IMR-90 (cell line): ENCODE results near the gene ZNF862. TPM values are rescaled to one million over a fixed set of nuclear protein-coding genes. Genes with fewer than 3 reads are reported as not detected.

Source experiments
- ATAC-seq: fragments of 200-7000 bp; cut with Tn5 transposase; 2 replicates; pipeline ENCODE4 v1.9.1; 2020; ENCODE audit warnings: low read depth, mild to moderate bottlenecking, moderate library complexity
- BruUV-seq: library from RNA; stranded (reverse); fragments of 400-500 nt; replicated peaks from 2 replicates; lab custom pipeline; 2021; lab: Mats Ljungman, UMichigan
- CTCF ChIA-PET: fragments of 300-600 bp; formaldehyde crosslinking; extraction: SDS; loops from one replicate; lab custom pipeline; 2021; ENCODE audit warnings: antibody characterized with exemption; lab: Yijun Ruan, JAX
- POLR2A ChIA-PET: fragments of 300-600 bp; sonication (Branson Sonifier 250); formaldehyde crosslinking; loops from one replicate; lab custom pipeline; 2022; ENCODE audit warnings: antibody characterized with exemption; ENCODE audit not compliant: unreplicated experiment; lab: Charles Lee
- DNase-seq: peaks from one replicate; pipeline ENCODE4 v3.0.0; 2013
- H2AFZ ChIP-seq: replicated peaks from 2 replicates; pipeline ENCODE3; 2013; ENCODE audit warnings: low read length, mild to moderate bottlenecking; ENCODE audit not compliant: poor library complexity
- H2AK5ac ChIP-seq: 2 replicates; pipeline ENCODE4 v1.6.1; 2013; ENCODE audit warnings: low read depth, low read length, inconsistent platforms
- H2AK9ac ChIP-seq: replicated peaks from 2 replicates; pipeline ENCODE3; 2013; ENCODE audit warnings: mild to moderate bottlenecking, low read depth, low read length, moderate library complexity; ENCODE audit not compliant: poor library complexity
- H2BK120ac ChIP-seq: 2 replicates; pipeline ENCODE4 v1.6.1; 2013; ENCODE audit warnings: low read depth, low read length, inconsistent platforms
- H2BK15ac ChIP-seq: 3 replicates; pipeline ENCODE4 v1.6.1; 2013; ENCODE audit warnings: low read depth, low read length, inconsistent platforms
- H2BK20ac ChIP-seq: 2 replicates; pipeline ENCODE4 v1.6.1; 2013; ENCODE audit warnings: low read depth, mild to moderate bottlenecking, inconsistent platforms, low read length, moderate library complexity
- H2BK5ac ChIP-seq: 2 replicates; pipeline ENCODE4 v1.6.1; 2013; ENCODE audit warnings: mild to moderate bottlenecking, low read depth, low read length, inconsistent platforms; ENCODE audit not compliant: poor library complexity, severe bottlenecking
- H3K14ac ChIP-seq: replicated peaks from 2 replicates; pipeline ENCODE4 v1.6.1; 2013; ENCODE audit warnings: low read depth, low read length, inconsistent platforms
- H3K18ac ChIP-seq: 2 replicates; pipeline ENCODE4 v1.6.1; 2013; ENCODE audit warnings: low read depth, low read length, control low read depth
- H3K23ac ChIP-seq: 2 replicates; pipeline ENCODE4 v1.6.1; 2013; ENCODE audit warnings: low read depth, low read length, inconsistent platforms
- H3K27ac ChIP-seq: 2 replicates; pipeline ENCODE4 v1.5.1; 2013; ENCODE audit warnings: mild to moderate bottlenecking, control low read depth, low read length; ENCODE audit not compliant: insufficient read depth
- H3K27me3 ChIP-seq: 2 replicates; pipeline ENCODE4 v1.6.1; 2013; ENCODE audit warnings: low read length; ENCODE audit not compliant: control insufficient read depth, insufficient read depth
- H3K36me3 ChIP-seq: 2 replicates; pipeline ENCODE4 v1.6.1; 2013; ENCODE audit warnings: low read length, mixed read lengths; ENCODE audit not compliant: control insufficient read depth, insufficient read depth
- H3K4ac ChIP-seq: 2 replicates; pipeline ENCODE4 v1.6.1; 2013; ENCODE audit warnings: low read depth, low read length, inconsistent platforms
- H3K4me1 ChIP-seq: 2 replicates; pipeline ENCODE4 v1.6.1; 2013; ENCODE audit warnings: low read length, mixed read lengths; ENCODE audit not compliant: control insufficient read depth, insufficient read depth
- H3K4me2 ChIP-seq: 2 replicates; pipeline ENCODE4 v1.6.1; 2013; ENCODE audit warnings: low read depth, mild to moderate bottlenecking, control low read depth, low read length, moderate library complexity
- H3K4me3 ChIP-seq: 2 replicates; pipeline ENCODE4 v1.5.1; 2013; ENCODE audit warnings: low read depth, mild to moderate bottlenecking, control low read depth, low read length, moderate library complexity; ENCODE audit not compliant: insufficient read depth
- H3K56ac ChIP-seq: 2 replicates; pipeline ENCODE4 v1.6.1; 2013; ENCODE audit warnings: low read length, inconsistent platforms; ENCODE audit not compliant: insufficient read depth; ENCODE audit errors: extremely low read depth
- H3K79me1 ChIP-seq, 2 experiments: 2 replicates each; pipeline ENCODE4 v1.6.1; 2013; ENCODE audit warnings: low read length in 2 of 2, inconsistent platforms in 1 of 2, low read depth in 1 of 2
- H3K9ac ChIP-seq: 2 replicates; pipeline ENCODE4 v1.6.1; 2013; ENCODE audit warnings: low read depth, low read length, control low read depth
- H3K9me1 ChIP-seq: 2 replicates; pipeline ENCODE4 v1.6.1; 2013; ENCODE audit warnings: low read length, inconsistent platforms; ENCODE audit not compliant: insufficient read depth
- H3K9me3 ChIP-seq: 2 replicates; pipeline ENCODE4 v1.6.1; 2013; ENCODE audit warnings: low read length; ENCODE audit not compliant: control insufficient read depth, insufficient read depth
- H4K20me1 ChIP-seq: 2 replicates; pipeline ENCODE4 v1.6.1; 2013; ENCODE audit warnings: low read length, inconsistent platforms; ENCODE audit not compliant: insufficient read depth
- H4K5ac ChIP-seq: 2 replicates; pipeline ENCODE4 v1.6.1; 2013; ENCODE audit warnings: mild to moderate bottlenecking, low read depth, low read length, control low read depth
- H4K8ac ChIP-seq, 2 experiments: 2 replicates each; pipeline ENCODE4 v1.6.1; 2013; ENCODE audit warnings: low read depth in 2 of 2, low read length in 2 of 2, control low read depth in 1 of 2, inconsistent platforms in 1 of 2
- H4K91ac ChIP-seq: 2 replicates; pipeline ENCODE4 v1.6.1; 2013; ENCODE audit warnings: low read depth, low read length, inconsistent platforms; ENCODE audit not compliant: insufficient read depth
- CHD1 ChIP-seq: IDR thresholded peaks from 2 replicates; pipeline ENCODE4 v1.6.1; 2012; ENCODE audit warnings: low read depth, low read length, improper control_type of control experiment
- FOS ChIP-seq: fragments of 150-350 bp; IDR thresholded peaks from 2 replicates; pipeline ENCODE4 v1.6.1; 2016; ENCODE audit warnings: low read depth, low read length
- MAZ ChIP-seq: IDR thresholded peaks from 2 replicates; pipeline ENCODE4 v1.6.1; 2012; ENCODE audit warnings: low read depth, mild to moderate bottlenecking, low read length, improper control_type of control experiment, moderate library complexity, borderline replicate concordance
- MXI1 ChIP-seq: IDR thresholded peaks from 2 replicates; pipeline ENCODE4 v1.6.1; 2012; ENCODE audit warnings: low read depth, mild to moderate bottlenecking, low read length, moderate library complexity, borderline replicate concordance
- NFE2L2 ChIP-seq: fragments of 150-350 bp; IDR thresholded peaks from 2 replicates; pipeline ENCODE4 v1.6.1; 2016; ENCODE audit warnings: low read depth, mild to moderate bottlenecking, low read length
- POLR2A ChIP-seq: IDR thresholded peaks from 2 replicates; pipeline ENCODE4 v1.6.1; 2012; ENCODE audit warnings: mild to moderate bottlenecking, low read depth, low read length
- RAD21 ChIP-seq: IDR thresholded peaks from 2 replicates; pipeline ENCODE4 v1.6.1; 2012; ENCODE audit warnings: low read length, improper control_type of control experiment
- RCOR1 ChIP-seq: IDR thresholded peaks from 2 replicates; pipeline ENCODE4 v1.6.1; 2012; ENCODE audit warnings: mild to moderate bottlenecking, low read length, improper control_type of control experiment; ENCODE audit not compliant: insufficient replicate concordance
- USF2 ChIP-seq: fragments of 150-350 bp; IDR thresholded peaks from 2 replicates; pipeline ENCODE4 v1.6.1; 2017; ENCODE audit warnings: mild to moderate bottlenecking, antibody characterized with exemption, low read length, low read depth
- WGBS, 2 experiments: methylation state at CpG; one replicate each; pipeline versions ENCODE4 v1.1.5 to v1.1.7; 2013; ENCODE audit warnings: missing lambda C conversion rate in 2 of 2; ENCODE audit not compliant: insufficient read length in 1 of 2; ENCODE audit errors: extremely low coverage in 2 of 2; 5-methylcytosine and 5-hydroxymethylcytosine counted together
- dilution Hi-C: fragments of 300-500 bp; cut with HindIII; formaldehyde crosslinking; loops from one replicate; pipeline ENCODE4 v1.14.3; 2018; ENCODE audit warnings: low sequenced_read_pairs; ENCODE audit not compliant: unreplicated experiment
- in situ Hi-C: fragments of 300-500 bp; cut with MboI; formaldehyde crosslinking; loops from 3 replicates; pipeline ENCODE4 v1.14.3; 2019; ENCODE audit warnings: low sequenced_read_pairs, inconsistent platforms, mixed read lengths
- intact Hi-C: fragments of 100-400 bp; cut with micrococcal nuclease; formaldehyde crosslinking; loops from 2 replicates; pipeline ENCODE4 v1.10.0; 2022
- polyA plus RNA-seq, 3 experiments: library from polyadenylated mRNA; depleted of rRNA; stranded (reverse); fragments of >200 nt; gene quantifications; 2 replicates each; pipeline ENCODE4 v1.2.3, GENCODE V29; 2012; ENCODE audit warnings: low replicate concordance in 1 of 3
- total RNA-seq: library from RNA; depleted of rRNA; stranded (reverse); fragments of >200 nt; gene quantifications from 2 replicates; pipeline ENCODE4 v1.2.3, GENCODE V29; 2012

ZNF862 gene
- total and polyA plus RNA-seq, 2 of the 4 experiments (the other 2 are of a cell fraction) = 5.9 to 10.8 TPM

- Histone ChIP-seq H2BK20ac (no peak overlapping the region), H2BK15ac (no peak overlapping the region), H2BK5ac (no peak overlapping the region), H3K56ac (no peak overlapping the region), H3K4me3 (no peak overlapping the region), H4K20me1 (no peaks in the 10 kb centered on the region), H2BK120ac (no peak overlapping the region), H3K79me1 (no peaks in the 10 kb centered on the region), H4K91ac (no peak overlapping the region), H2AK5ac (no peak overlapping the region), H3K14ac (no peak overlapping the region), H3K27ac (no peak overlapping the region), H4K8ac (no peak overlapping the region), H2AK9ac (no peak overlapping the region), H3K23ac (no peak overlapping the region), H3K4ac (no peak overlapping the region), H3K9me3 (no peaks in the 10 kb centered on the region), H2AFZ (no peak overlapping the region), H4K5ac (no peak overlapping the region), H3K36me3 (no peaks in the 10 kb centered on the region), H3K27me3 (peaks cover 19% of the 10 kb centered on the region; the same call in 1 of the 2 replicates), H3K9me1 (no peaks in the 10 kb centered on the region), H3K9ac (no peak overlapping the region), H3K4me2 (no peak overlapping the region), H3K18ac (no peak overlapping the region), H3K4me1 (no peaks in the 10 kb centered on the region)
- WGBS, 2 experiments = 0% methylated on average over 1 of the region's 12 CpGs; no CpG with 5 or more reads in 1 of the 2 experiments
- dilution Hi-C loops = no loop called here
- no peak for DNase-seq
- in situ Hi-C loops = no loop called here
- no TSS peak for BruUV-seq
- TF ChIP-seq RCOR1 (no peak), RAD21 (no peak), NFE2L2 (no peak), CHD1 (no peak), MAZ (no peak), FOS (no peak), POLR2A (no peak), MXI1 (no peak), USF2 (no peak)
- POLR2A ChIA-PET = no interaction called here
- intact Hi-C loops = no loop called here
- CTCF ChIA-PET = no interaction called here
- no peak for ATAC-seq
Measured at GRCh38 chr7:149826344-149827088, 11.7 kb upstream of the ZNF862 start.
